Measurements from ENCODE around the gene BANP.

DNA sequence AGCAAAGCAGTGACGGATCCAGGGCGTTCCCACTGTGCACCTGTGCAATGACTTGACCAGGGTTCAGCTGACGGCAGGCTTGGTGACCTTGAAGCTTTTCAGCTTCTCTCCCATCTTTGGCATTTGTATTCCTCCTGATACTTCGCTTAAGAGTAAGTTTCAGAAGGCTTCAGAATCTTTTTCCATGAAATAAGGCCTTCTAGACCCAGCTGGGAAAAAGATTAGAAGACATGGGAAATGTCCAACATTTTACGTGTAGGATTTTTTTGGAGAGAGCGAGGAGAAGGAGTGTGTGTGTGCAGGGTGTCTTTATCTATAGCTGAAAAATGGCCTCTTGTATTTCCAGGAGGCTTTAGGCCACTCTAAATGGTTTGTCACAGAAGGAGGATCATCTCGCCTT, 104.1 kb downstream of the BANP start:
- TF ChIP-seq, protein P1, sequence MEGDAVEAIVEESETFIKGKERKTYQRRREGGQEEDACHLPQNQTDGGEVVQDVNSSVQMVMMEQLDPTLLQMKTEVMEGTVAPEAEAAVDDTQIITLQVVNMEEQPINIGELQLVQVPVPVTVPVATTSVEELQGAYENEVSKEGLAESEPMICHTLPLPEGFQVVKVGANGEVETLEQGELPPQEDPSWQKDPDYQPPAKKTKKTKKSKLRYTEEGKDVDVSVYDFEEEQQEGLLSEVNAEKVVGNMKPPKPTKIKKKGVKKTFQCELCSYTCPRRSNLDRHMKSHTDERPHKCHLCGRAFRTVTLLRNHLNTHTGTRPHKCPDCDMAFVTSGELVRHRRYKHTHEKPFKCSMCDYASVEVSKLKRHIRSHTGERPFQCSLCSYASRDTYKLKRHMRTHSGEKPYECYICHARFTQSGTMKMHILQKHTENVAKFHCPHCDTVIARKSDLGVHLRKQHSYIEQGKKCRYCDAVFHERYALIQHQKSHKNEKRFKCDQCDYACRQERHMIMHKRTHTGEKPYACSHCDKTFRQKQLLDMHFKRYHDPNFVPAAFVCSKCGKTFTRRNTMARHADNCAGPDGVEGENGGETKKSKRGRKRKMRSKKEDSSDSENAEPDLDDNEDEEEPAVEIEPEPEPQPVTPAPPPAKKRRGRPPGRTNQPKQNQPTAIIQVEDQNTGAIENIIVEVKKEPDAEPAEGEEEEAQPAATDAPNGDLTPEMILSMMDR (tag by site-specific recombination; IDR thresholded peaks at IDR 0.05) = no peak
- no peak for TF ChIP-seq KLF1 (tag by site-specific recombination; IDR thresholded peaks at IDR 0.05)
- TF ChIP-seq ZNF521 (tag by site-specific recombination; IDR thresholded peaks at IDR 0.05) = no peak
- TF ChIP-seq ZNF561 (tag by site-specific recombination; IDR thresholded peaks at IDR 0.05; ENCODE audit: borderline replicate concordance) = no peak
